Measurements from ENCODE around the gene HOXB5.

GRCh38 chr17:48590607-48591161 is 2.9 kb downstream of the HOXB5 start:
- TF ChIP-seq CTCF (IDR thresholded peaks at IDR 0.05; ENCODE audit: insufficient read depth, low read depth, low read length) = no peak
- no peak for TF ChIP-seq EZH2 (IDR thresholded peaks at IDR 0.05; ENCODE audit: insufficient read depth, low read length)
